GM18909 (cell line): ENCODE results near the gene SAV1.
"Not testable (repeated sequence)": the region's sequence is repeated elsewhere in the genome, so short reads cannot be mapped to it uniquely, and the experiment has no call there.

Experiments used
- ATAC-seq: cut with Tn5 transposase; IDR thresholded peaks from one replicate; pipeline ENCODE4 v1.9.1; 2021; ENCODE audit warnings: mild to moderate bottlenecking; ENCODE audit not compliant: unreplicated experiment, poor library complexity

The SAV1 gene

GRCh38 chr14:50666772-50667683 is 1.1 kb downstream of the SAV1 start:
- ATAC-seq, result no peak

- not testable (repeated sequence) for ATAC-seq
Observed at GRCh38 chr14:50665300-50665699, 2.8 kb downstream of the SAV1 start.

- ATAC-seq, result not testable (repeated sequence)
Observed at GRCh38 chr14:50664579-50664978, 3.5 kb downstream of the SAV1 start.

- no peak for ATAC-seq
Observed at GRCh38 chr14:50659327-50659974, 8.7 kb downstream of the SAV1 start.

GRCh38 chr14:50658203-50658602 is 9.9 kb downstream of the SAV1 start:
- ATAC-seq, result no peak

- no peak for ATAC-seq
Observed at GRCh38 chr14:50657753-50658152, 10.4 kb downstream of the SAV1 start.

- no peak for ATAC-seq
Observed at GRCh38 chr14:50656776-50657175, 11.3 kb downstream of the SAV1 start.

- peak; percentile 56 for ATAC-seq
Observed at GRCh38 chr14:50649691-50650090, 18.4 kb downstream of the SAV1 start.

- no peak for ATAC-seq
Observed at GRCh38 chr14:50647753-50648152, 20.4 kb downstream of the SAV1 start.

GRCh38 chr14:50647282-50647681 is 20.8 kb downstream of the SAV1 start:
- ATAC-seq, result peak; percentile 93

GRCh38 chr14:50635141-50635540 is 33.0 kb downstream of the SAV1 start:
- no peak for ATAC-seq

- no peak for ATAC-seq
Observed at GRCh38 chr14:50633954-50634353, 34.2 kb downstream of the SAV1 start.

- no peak for ATAC-seq
Observed at GRCh38 chr14:50631408-50631821, 36.7 kb downstream of the SAV1 start.

GRCh38 chr14:50624947-50625346 is 43.2 kb downstream of the SAV1 start:
- not testable (repeated sequence) for ATAC-seq

GRCh38 chr14:50624447-50624846 is 43.7 kb downstream of the SAV1 start:
- ATAC-seq, result no peak

- ATAC-seq, result no peak
Observed at GRCh38 chr14:50622978-50623377, 45.1 kb downstream of the SAV1 start.

- no peak for ATAC-seq
Observed at GRCh38 chr14:50620341-50620740, 47.8 kb downstream of the SAV1 start.

GRCh38 chr14:50619569-50620141 is 48.5 kb downstream of the SAV1 start:
- ATAC-seq, result peak; percentile 53

GRCh38 chr14:50616275-50616674 is 51.8 kb downstream of the SAV1 start:
- no peak for ATAC-seq

GRCh38 chr14:50615552-50615951 is 52.6 kb downstream of the SAV1 start:
- no peak for ATAC-seq

GRCh38 chr14:50615056-50615455 is 53.0 kb downstream of the SAV1 start:
- no peak for ATAC-seq
